ENCODE data around the gene MCOLN1. TPM values are rescaled to one million over a fixed set of nuclear protein-coding genes. Genes with fewer than 3 reads are reported as not detected.

The MCOLN1 gene
- total and polyA plus RNA-seq, 4 experiments from 2014 or later, result 8.0 to 14.9 (median 11.6) TPM

DNA sequence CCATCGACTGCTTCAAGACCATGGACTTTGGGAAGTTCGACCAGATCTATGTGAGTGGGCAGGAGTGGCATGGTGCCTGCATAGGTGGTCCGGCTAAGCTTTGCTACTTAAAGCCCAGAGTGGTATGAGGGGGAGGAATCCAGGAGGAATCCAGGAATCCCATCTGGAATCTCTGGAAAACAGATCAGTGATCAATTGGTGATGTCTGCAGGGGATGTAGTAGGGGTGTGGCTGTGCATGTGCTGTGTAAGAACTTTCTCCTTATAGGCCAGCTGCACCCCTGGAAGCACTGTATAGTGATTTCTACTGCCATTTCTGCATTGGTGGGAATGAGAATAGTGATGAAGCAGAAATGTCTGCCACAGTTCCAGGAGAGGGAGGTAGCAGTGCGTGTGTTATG, 36.7 kb downstream of the MCOLN1 start:
- no peaks in the 10 kb centered on the region for H3K4me1 Mint-ChIP-seq
- no peak for DNase-seq
- Histone ChIP-seq H3K4me1 (ENCODE audit: insufficient read depth, low read length) (no peaks in the 10 kb centered on the region), H3K27me3 (ENCODE audit: insufficient read depth, low read length) (no peaks in the 10 kb centered on the region), H3K27ac (ENCODE audit: low read depth, low read length) (no peak overlapping the region), H3K4me3 (ENCODE audit: low read length in 2 of 2) (no peak overlapping the region), H3K36me3 (ENCODE audit: insufficient read depth, low read length) (peaks cover 29% of the 10 kb centered on the region), H3K9me3 (ENCODE audit: control insufficient read depth in 1 of 2, low read length in 2 of 2) (no peaks in the 10 kb centered on the region)
- intact Hi-C loops (cut with micrococcal nuclease), result no loop called here
- no peaks in the 10 kb centered on the region for H3K27me3 Mint-ChIP-seq
- POLR2A ChIA-PET (ENCODE audit: partially characterized antibody), result interaction anchor here (1.5 kb wide), 1 partner anchor 9 kb away, joined by 3 read pairs; no protein-coding TSS in a partner anchor
- CTCF ChIA-PET (ENCODE audit: partially characterized antibody), result interaction anchor here (1.8 kb wide), 1 partner anchor 10 kb away, joined by 4 read pairs; no protein-coding TSS in a partner anchor
- H3K4me3 Mint-ChIP-seq, result no peak overlapping the region
- peak overlapping the region in 1 of 7 donors; percentile 22 for H3K27ac Mint-ChIP-seq
- H3K9me3 Mint-ChIP-seq, result no peaks in the 10 kb centered on the region
- H3K36me3 Mint-ChIP-seq, result peaks cover 34 to 40% of the 10 kb centered on the region in 2 donors

DNA sequence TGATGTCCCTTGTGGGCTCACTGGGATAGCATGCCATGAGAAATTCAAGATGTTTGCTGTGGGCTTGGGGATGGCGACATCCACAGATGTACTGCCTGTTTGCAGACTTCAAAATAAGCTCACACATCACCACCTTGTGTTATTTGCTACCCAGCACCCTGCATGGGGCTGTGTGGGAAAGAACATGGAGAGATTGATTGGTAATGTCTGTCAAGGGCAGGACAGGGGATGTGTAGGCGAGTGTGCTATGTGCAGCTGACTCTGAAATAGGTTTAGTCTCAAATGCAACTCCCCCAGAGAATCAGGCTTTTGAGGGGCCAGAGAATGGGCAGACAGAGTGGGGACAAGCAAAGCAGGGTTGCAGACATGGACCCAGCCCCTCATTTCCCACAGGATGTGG, 37.8 kb downstream of the MCOLN1 start:
- Histone ChIP-seq H3K27ac (ENCODE audit: low read depth, low read length) (no peak overlapping the region), H3K27me3 (ENCODE audit: insufficient read depth, low read length) (no peaks in the 10 kb centered on the region), H3K4me1 (ENCODE audit: insufficient read depth, low read length) (no peaks in the 10 kb centered on the region), H3K36me3 (ENCODE audit: insufficient read depth, low read length) (peaks cover 29% of the 10 kb centered on the region), H3K9me3 (ENCODE audit: control insufficient read depth in 1 of 2, low read length in 2 of 2) (no peaks in the 10 kb centered on the region), H3K4me3 (ENCODE audit: low read length in 2 of 2) (no peak overlapping the region)
- Mint-ChIP-seq H3K9me3 (no peaks in the 10 kb centered on the region), H3K27me3 (no peaks in the 10 kb centered on the region), H3K27ac (no peak overlapping the region), H3K36me3 (peaks cover 34 to 37% of the 10 kb centered on the region in 2 donors), H3K4me1 (no peaks in the 10 kb centered on the region), H3K4me3 (no peak overlapping the region)
- ChIA-PET CTCF (ENCODE audit: partially characterized antibody) (interaction anchor here (1.8 kb wide), 1 partner anchor 9 kb away, joined by 4 read pairs; no protein-coding TSS in a partner anchor), POLR2A (ENCODE audit: partially characterized antibody) (interaction anchor here (0.6 kb wide), 1 partner anchor 186 kb away, joined by 3 read pairs; no protein-coding TSS in a partner anchor)
- intact Hi-C loops (cut with micrococcal nuclease), result no loop called here
- no peak for DNase-seq

DNA sequence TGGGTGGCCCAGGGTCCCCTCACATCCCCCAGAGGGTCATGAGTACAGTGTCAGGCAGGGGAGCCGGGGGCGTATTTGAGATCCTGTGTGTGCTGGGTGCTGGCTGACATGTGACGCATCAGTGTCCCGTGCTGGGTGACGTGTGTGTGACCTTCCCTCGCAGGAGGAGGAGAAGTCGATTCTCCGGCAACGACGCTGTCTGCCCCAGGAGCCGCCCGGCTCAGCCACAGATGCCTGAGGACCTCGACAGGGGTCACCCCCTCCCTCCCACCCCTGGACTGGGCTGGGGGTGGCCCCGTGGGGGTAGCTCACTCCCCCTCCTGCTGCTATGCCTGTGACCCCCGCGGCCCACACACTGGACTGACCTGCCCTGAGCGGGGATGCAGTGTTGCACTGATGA, 38.9 kb downstream of the MCOLN1 start:
- Histone ChIP-seq H3K36me3 (ENCODE audit: insufficient read depth, low read length) (peaks cover 26% of the 10 kb centered on the region), H3K4me1 (ENCODE audit: insufficient read depth, low read length) (no peaks in the 10 kb centered on the region), H3K27me3 (ENCODE audit: insufficient read depth, low read length) (no peaks in the 10 kb centered on the region), H3K4me3 (ENCODE audit: low read length in 2 of 2) (no peak overlapping the region), H3K27ac (ENCODE audit: low read depth, low read length) (no peak overlapping the region), H3K9me3 (ENCODE audit: control insufficient read depth in 1 of 2, low read length in 2 of 2) (no peaks in the 10 kb centered on the region)
- intact Hi-C loops (cut with micrococcal nuclease), result no loop called here
- Mint-ChIP-seq H3K36me3 (peaks cover 31 to 32% of the 10 kb centered on the region in 2 donors), H3K9me3 (no peaks in the 10 kb centered on the region), H3K4me1 (no peaks in the 10 kb centered on the region), H3K4me3 (no peak overlapping the region), H3K27me3 (no peaks in the 10 kb centered on the region), H3K27ac (no peak overlapping the region)
- peak in 1 of 5 donors; percentile 12 for DNase-seq
- POLR2A ChIA-PET (ENCODE audit: partially characterized antibody), result no interaction called here
- CTCF ChIA-PET (ENCODE audit: partially characterized antibody), result no interaction called here

DNA sequence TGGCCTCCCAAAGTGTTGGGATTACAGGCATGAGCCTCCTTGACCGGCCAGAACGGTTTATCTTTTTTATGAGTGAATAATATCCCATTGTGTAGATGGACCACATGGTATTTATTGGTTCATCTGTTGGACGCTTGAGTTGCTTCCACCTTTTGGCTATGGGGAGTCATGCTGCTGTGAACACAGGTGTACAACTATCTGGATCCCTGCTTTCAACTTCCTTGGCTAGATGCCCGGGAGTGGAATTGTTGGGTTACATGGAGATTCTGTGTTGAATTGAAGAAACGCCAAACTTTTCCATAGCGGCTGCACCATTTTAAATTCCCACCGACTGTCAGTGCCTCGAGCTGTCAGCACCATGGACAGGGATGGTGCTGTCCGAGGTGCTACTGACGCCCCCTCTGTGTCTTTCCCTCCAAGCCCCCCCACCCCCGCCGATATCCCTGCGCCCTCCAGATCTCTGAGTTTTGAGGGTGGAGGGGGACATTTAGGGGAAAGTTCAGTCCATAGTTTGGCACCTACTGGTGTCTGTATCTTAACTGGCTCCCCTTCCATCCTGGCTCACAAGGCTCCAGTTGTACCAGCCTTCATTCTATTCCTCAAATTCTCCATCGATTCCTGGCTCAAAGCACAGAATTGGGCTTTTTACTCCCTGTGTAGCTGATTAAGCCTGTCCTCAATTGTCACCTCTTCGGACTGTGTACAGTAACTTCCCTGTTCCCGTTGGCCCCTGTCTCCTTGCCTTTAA, 40.4 kb downstream of the MCOLN1 start:
- DNase-seq, result peak in 1 of 5 donors; percentile 5
- Histone ChIP-seq H3K27me3 (ENCODE audit: insufficient read depth, low read length) (no peaks in the 10 kb centered on the region), H3K4me1 (ENCODE audit: insufficient read depth, low read length) (no peaks in the 10 kb centered on the region), H3K4me3 (ENCODE audit: low read length in 2 of 2) (no peak overlapping the region), H3K36me3 (ENCODE audit: insufficient read depth, low read length) (peaks cover 13% of the 10 kb centered on the region), H3K27ac (ENCODE audit: low read depth, low read length) (no peak overlapping the region), H3K9me3 (ENCODE audit: control insufficient read depth in 1 of 2, low read length in 2 of 2) (no peaks in the 10 kb centered on the region)
- CTCF ChIA-PET (ENCODE audit: partially characterized antibody), result no interaction called here
- intact Hi-C loops (cut with micrococcal nuclease), result no loop called here
- POLR2A ChIA-PET (ENCODE audit: partially characterized antibody), result no interaction called here
- Mint-ChIP-seq H3K4me1 (no peaks in the 10 kb centered on the region), H3K36me3 (peaks cover 22 to 24% of the 10 kb centered on the region in 2 donors), H3K9me3 (no peaks in the 10 kb centered on the region), H3K4me3 (no peak overlapping the region), H3K27me3 (no peaks in the 10 kb centered on the region), H3K27ac (no peak overlapping the region)

- no peaks in the 10 kb centered on the region for H3K27me3 Mint-ChIP-seq
- Histone ChIP-seq H3K27ac (ENCODE audit: low read depth, low read length) (no peak overlapping the region), H3K27me3 (ENCODE audit: insufficient read depth, low read length) (no peaks in the 10 kb centered on the region), H3K4me1 (ENCODE audit: insufficient read depth, low read length) (no peaks in the 10 kb centered on the region), H3K36me3 (ENCODE audit: insufficient read depth, low read length) (no peaks in the 10 kb centered on the region), H3K4me3 (ENCODE audit: low read length in 2 of 2) (no peak overlapping the region), H3K9me3 (ENCODE audit: control insufficient read depth in 1 of 2, low read length in 2 of 2) (no peaks in the 10 kb centered on the region)
- CTCF ChIA-PET (ENCODE audit: partially characterized antibody), result interaction anchor here (6.9 kb wide), 1 partner anchor 234 kb away, joined by 109 read pairs; no protein-coding TSS in a partner anchor
- no peak overlapping the region for H3K4me3 Mint-ChIP-seq
- no peak for DNase-seq
- intact Hi-C loops (cut with micrococcal nuclease), result no loop called here
- H3K9me3 Mint-ChIP-seq, result no peaks in the 10 kb centered on the region
- POLR2A ChIA-PET (ENCODE audit: partially characterized antibody), result interaction anchor here (0.5 kb wide), 1 partner anchor 8 kb away, joined by 4 read pairs; no protein-coding TSS in a partner anchor
- H3K36me3 Mint-ChIP-seq, result peaks cover 5 to 11% of the 10 kb centered on the region in 2 donors
- H3K27ac Mint-ChIP-seq, result peak overlapping the region in 1 of 7 donors; percentile 19
- no peaks in the 10 kb centered on the region for H3K4me1 Mint-ChIP-seq
Measured at GRCh38 chr19:7564866-7565265, 42.4 kb downstream of the MCOLN1 start.

- Histone ChIP-seq H3K9me3 (ENCODE audit: control insufficient read depth in 1 of 2, low read length in 2 of 2) (no peaks in the 10 kb centered on the region), H3K4me3 (ENCODE audit: low read length in 2 of 2) (no peak overlapping the region), H3K27ac (ENCODE audit: low read depth, low read length) (no peak overlapping the region), H3K4me1 (ENCODE audit: insufficient read depth, low read length) (no peaks in the 10 kb centered on the region), H3K27me3 (ENCODE audit: insufficient read depth, low read length) (no peaks in the 10 kb centered on the region), H3K36me3 (ENCODE audit: insufficient read depth, low read length) (no peaks in the 10 kb centered on the region)
- no peaks in the 10 kb centered on the region for H3K4me1 Mint-ChIP-seq
- DNase-seq, result no peak
- H3K27ac Mint-ChIP-seq, result no peak overlapping the region
- H3K4me3 Mint-ChIP-seq, result no peak overlapping the region
- H3K9me3 Mint-ChIP-seq, result no peaks in the 10 kb centered on the region
- ChIA-PET POLR2A (ENCODE audit: partially characterized antibody) (no interaction called here), CTCF (ENCODE audit: partially characterized antibody) (interaction anchor here (6.9 kb wide), 1 partner anchor 233 kb away, joined by 109 read pairs; no protein-coding TSS in a partner anchor)
- intact Hi-C loops (cut with micrococcal nuclease), result no loop called here
- H3K27me3 Mint-ChIP-seq, result no peaks in the 10 kb centered on the region
- peaks cover 2 to 8% of the 10 kb centered on the region in 2 donors for H3K36me3 Mint-ChIP-seq
Measured at GRCh38 chr19:7565332-7565731, 42.9 kb downstream of the MCOLN1 start.

DNA sequence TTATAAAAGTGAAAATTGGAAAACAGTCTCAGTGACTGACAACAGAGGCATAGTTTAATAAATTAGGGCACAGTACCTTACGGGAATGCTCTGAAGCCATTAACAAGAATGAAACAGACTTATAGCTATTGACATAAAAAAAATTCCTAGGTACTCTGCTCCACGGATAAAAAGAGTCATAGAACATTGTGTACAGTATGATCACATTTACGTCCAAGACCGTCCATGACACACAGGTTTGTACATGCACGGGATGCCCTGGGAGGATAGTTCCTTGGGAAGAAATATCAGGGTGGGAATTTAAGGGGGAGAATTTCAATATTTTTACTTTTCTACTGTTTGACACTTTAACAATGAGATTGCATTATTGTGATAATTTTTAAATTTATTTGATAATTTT, 48.3 kb downstream of the MCOLN1 start:
- H3K27me3 ChIP-seq (ENCODE audit: insufficient read depth, low read length), result no peaks in the 10 kb centered on the region
- H3K27ac Mint-ChIP-seq, result no peak overlapping the region
- intact Hi-C loops (cut with micrococcal nuclease), result no loop called here
- ChIA-PET CTCF (ENCODE audit: partially characterized antibody) (interaction anchor here (6.9 kb wide), 1 partner anchor 228 kb away, joined by 109 read pairs; no protein-coding TSS in a partner anchor), POLR2A (ENCODE audit: partially characterized antibody) (no interaction called here)
- H3K4me3 ChIP-seq (ENCODE audit: low read length in 2 of 2), result no peak overlapping the region
- no peaks in the 10 kb centered on the region for H3K36me3 Mint-ChIP-seq
- H3K4me1 Mint-ChIP-seq, result no peaks in the 10 kb centered on the region
- no peak for DNase-seq
- no peaks in the 10 kb centered on the region for H3K4me1 ChIP-seq (ENCODE audit: insufficient read depth, low read length)
- H3K36me3 ChIP-seq (ENCODE audit: insufficient read depth, low read length), result no peaks in the 10 kb centered on the region
- no peaks in the 10 kb centered on the region for H3K9me3 ChIP-seq (ENCODE audit: control insufficient read depth in 1 of 2, low read length in 2 of 2)
- no peak overlapping the region for H3K27ac ChIP-seq (ENCODE audit: low read depth, low read length)
- H3K4me3 Mint-ChIP-seq, result no peak overlapping the region
- peaks cover 0 to under 1% (median 0%) of the 10 kb centered on the region in 8 donors for H3K9me3 Mint-ChIP-seq
- no peaks in the 10 kb centered on the region for H3K27me3 Mint-ChIP-seq
